Measurements from ENCODE around the gene SMAD4.
"Not testable (repeated sequence)": the region's sequence is repeated elsewhere in the genome, so short reads cannot be mapped to it uniquely, and the experiment has no call there.

Gene SMAD4

GRCh38 chr18:51070545-51070944, 40.5 kb downstream of the SMAD4 start:
- no peak for DNase-seq

- DNase-seq = no peak
These were observed 42.7 kb downstream of the SMAD4 start for GRCh38 chr18:51072586-51073313.

- peak; percentile 20 for DNase-seq
These were observed 44.6 kb downstream of the SMAD4 start for GRCh38 chr18:51074605-51075004.

GRCh38 chr18:51076503-51076902, 46.5 kb downstream of the SMAD4 start:
- DNase-seq = no peak

- no peak for DNase-seq
These were observed 47.2 kb downstream of the SMAD4 start for GRCh38 chr18:51077217-51077616.

- no peak for DNase-seq
These were observed 48.0 kb downstream of the SMAD4 start for GRCh38 chr18:51078026-51078425.

GRCh38 chr18:51082571-51083267, 52.7 kb downstream of the SMAD4 start:
- DNase-seq = no peak

- DNase-seq = no peak
These were observed 53.4 kb downstream of the SMAD4 start for GRCh38 chr18:51083398-51083797.

- no peak for DNase-seq
These were observed 58.4 kb downstream of the SMAD4 start for GRCh38 chr18:51088410-51088809.

GRCh38 chr18:51089691-51090090, 59.7 kb downstream of the SMAD4 start:
- no peak for DNase-seq

GRCh38 chr18:51091270-51091669, 61.3 kb downstream of the SMAD4 start:
- DNase-seq = no peak

- DNase-seq = no peak
These were observed 62.1 kb downstream of the SMAD4 start for GRCh38 chr18:51092117-51092516.

- not testable (repeated sequence) for DNase-seq
These were observed 63.0 kb downstream of the SMAD4 start for GRCh38 chr18:51092967-51093366.

GRCh38 chr18:51097021-51097822, 67.2 kb downstream of the SMAD4 start:
- DNase-seq = no peak

GRCh38 chr18:51098082-51098481, 68.1 kb downstream of the SMAD4 start:
- no peak for DNase-seq

- DNase-seq = no peak
These were observed 68.5 kb downstream of the SMAD4 start for GRCh38 chr18:51098513-51098912.

GRCh38 chr18:51100385-51101120, 70.5 kb downstream of the SMAD4 start:
- no peak for DNase-seq

GRCh38 chr18:51107082-51107481, 77.1 kb downstream of the SMAD4 start:
- no peak for DNase-seq

- DNase-seq = no peak
These were observed 77.7 kb downstream of the SMAD4 start for GRCh38 chr18:51107598-51108305.

GRCh38 chr18:51108330-51108729, 78.3 kb downstream of the SMAD4 start:
- DNase-seq = no peak

GRCh38 chr18:51110073-51110797, 80.2 kb downstream of the SMAD4 start:
- no peak for DNase-seq
